CD4-positive, alpha-beta T cell treated with Interleukin-6 for 4 hours (primary cell): ENCODE results near the gene SSR1.

Experiments used
- DNase-seq: peaks from one replicate; pipeline ENCODE4 v3.0.0-alpha.2; 2020; ENCODE audit warnings: mixed read lengths

SSR1 gene

GRCh38 chr6:7236306-7237209, 76.4 kb downstream of the SSR1 start:
- DNase-seq = no peak

- no peak for DNase-seq
These were observed 77.2 kb downstream of the SSR1 start for GRCh38 chr6:7235712-7236305.

- no peak for DNase-seq
These were observed 78.5 kb downstream of the SSR1 start for GRCh38 chr6:7234547-7234946.

GRCh38 chr6:7232351-7232750, 80.6 kb downstream of the SSR1 start:
- DNase-seq = no peak

- DNase-seq = no peak
These were observed 81.9 kb downstream of the SSR1 start for GRCh38 chr6:7230956-7231713.

- no peak for DNase-seq
These were observed 82.7 kb downstream of the SSR1 start for GRCh38 chr6:7230327-7230691.

- DNase-seq = no peak
These were observed 83.3 kb downstream of the SSR1 start for GRCh38 chr6:7229376-7230326.

GRCh38 chr6:7228662-7229375, 84.2 kb downstream of the SSR1 start:
- no peak for DNase-seq

- DNase-seq = no peak
These were observed 88.3 kb downstream of the SSR1 start for GRCh38 chr6:7224731-7225130.

- no peak for DNase-seq
These were observed 90.8 kb downstream of the SSR1 start for GRCh38 chr6:7222197-7222596.

- no peak for DNase-seq
These were observed 93.7 kb downstream of the SSR1 start for GRCh38 chr6:7219310-7219709.

- DNase-seq = no peak
These were observed 94.5 kb downstream of the SSR1 start for GRCh38 chr6:7218406-7218988.
